Measurements from ENCODE around the gene LMTK3. TPM values are rescaled to one million over a fixed set of nuclear protein-coding genes. Genes with fewer than 3 reads are reported as not detected.
"Not testable (repeated sequence)": the region's sequence is repeated elsewhere in the genome, so short reads cannot be mapped to it uniquely, and the experiment has no call there.

LMTK3 gene
- polyA plus RNA-seq, 1 donor from 2014 or later: 8.1 TPM

DNA sequence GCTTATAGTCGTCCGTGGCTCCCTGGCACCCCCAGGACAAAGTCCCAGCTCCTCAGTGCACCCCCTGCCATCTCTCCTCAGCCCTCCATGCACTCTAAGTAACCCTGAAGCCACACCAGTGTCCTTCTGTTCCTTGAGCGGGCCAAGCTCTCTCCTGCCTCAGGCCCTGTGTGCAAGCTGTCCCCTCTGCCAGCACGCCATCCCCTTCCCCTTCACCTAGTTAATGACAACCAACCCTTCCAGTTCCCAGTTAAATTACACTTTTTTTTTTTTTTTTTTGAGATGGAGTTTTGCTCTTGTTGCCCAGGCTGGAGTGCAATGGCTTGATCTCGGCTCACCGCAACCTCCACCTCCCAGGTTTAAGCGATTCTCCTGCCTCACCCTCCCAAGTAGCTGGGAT is 23.2 kb downstream of the LMTK3 start:
- not testable (repeated sequence) for H3K79me2 ChIP-seq (replicated peaks; ENCODE audit: insufficient read depth, low read length); H3F3A ChIP-seq (ENCODE audit: insufficient read depth, low read length, poor library complexity, severe bottlenecking); H3K4me3 ChIP-seq (ENCODE audit: low read length); H3K27ac ChIP-seq (ENCODE audit: low read length); H3K27me3 ChIP-seq (ENCODE audit: insufficient read depth, low read depth, low read length); H3K4me2 ChIP-seq (ENCODE audit: low read length); H3K36me3 ChIP-seq (ENCODE audit: insufficient read depth, low read length); H2AFZ ChIP-seq (ENCODE audit: low read depth, low read length); H3K9me3 ChIP-seq (ENCODE audit: low read length); H3K9me2 ChIP-seq (ENCODE audit: insufficient read depth, low read length); H4K20me1 ChIP-seq (ENCODE audit: insufficient read depth); H3K9ac ChIP-seq (ENCODE audit: low read length)

DNA sequence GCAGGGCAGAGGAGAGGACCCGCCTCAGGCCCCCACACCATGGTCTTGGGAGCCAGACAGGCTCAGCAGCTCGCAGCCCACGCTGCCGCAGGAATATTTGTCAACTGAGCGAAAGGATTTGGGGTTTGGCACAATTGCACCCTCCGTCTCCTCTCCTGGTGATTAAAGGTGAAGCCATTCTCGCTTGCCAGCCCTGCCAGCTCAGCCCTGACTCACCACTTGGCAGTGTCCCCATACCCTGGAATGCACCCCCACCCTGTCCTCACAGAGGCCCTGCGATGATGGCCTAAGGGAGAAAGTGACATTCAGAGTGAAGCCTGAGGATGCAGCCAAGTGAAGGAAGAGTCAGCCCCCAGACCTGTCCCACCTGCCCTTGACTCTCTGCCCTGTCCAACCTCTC is 23.7 kb downstream of the LMTK3 start:
- TF ChIP-seq TAF1 (IDR thresholded peaks at IDR 0.05; ENCODE audit: low read depth) (no peak), EZH2 (IDR thresholded peaks at IDR 0.05; ENCODE audit: borderline replicate concordance, insufficient read depth, low read length, poor library complexity, severe bottlenecking) (no peak), MXI1 (conservative IDR thresholded peaks at IDR 0.05; ENCODE audit: poor library complexity, severe bottlenecking) (no peak), POLR2AphosphoS5 (IDR thresholded peaks at IDR 0.05) (no peak), RAD21 (conservative IDR thresholded peaks at IDR 0.05) (no peak), SMC3 (conservative IDR thresholded peaks at IDR 0.05; ENCODE audit: poor library complexity) (no peak), EP300 (conservative IDR thresholded peaks at IDR 0.05; ENCODE audit: poor library complexity, severe bottlenecking) (no peak)
- TF ChIP-seq, protein P1, sequence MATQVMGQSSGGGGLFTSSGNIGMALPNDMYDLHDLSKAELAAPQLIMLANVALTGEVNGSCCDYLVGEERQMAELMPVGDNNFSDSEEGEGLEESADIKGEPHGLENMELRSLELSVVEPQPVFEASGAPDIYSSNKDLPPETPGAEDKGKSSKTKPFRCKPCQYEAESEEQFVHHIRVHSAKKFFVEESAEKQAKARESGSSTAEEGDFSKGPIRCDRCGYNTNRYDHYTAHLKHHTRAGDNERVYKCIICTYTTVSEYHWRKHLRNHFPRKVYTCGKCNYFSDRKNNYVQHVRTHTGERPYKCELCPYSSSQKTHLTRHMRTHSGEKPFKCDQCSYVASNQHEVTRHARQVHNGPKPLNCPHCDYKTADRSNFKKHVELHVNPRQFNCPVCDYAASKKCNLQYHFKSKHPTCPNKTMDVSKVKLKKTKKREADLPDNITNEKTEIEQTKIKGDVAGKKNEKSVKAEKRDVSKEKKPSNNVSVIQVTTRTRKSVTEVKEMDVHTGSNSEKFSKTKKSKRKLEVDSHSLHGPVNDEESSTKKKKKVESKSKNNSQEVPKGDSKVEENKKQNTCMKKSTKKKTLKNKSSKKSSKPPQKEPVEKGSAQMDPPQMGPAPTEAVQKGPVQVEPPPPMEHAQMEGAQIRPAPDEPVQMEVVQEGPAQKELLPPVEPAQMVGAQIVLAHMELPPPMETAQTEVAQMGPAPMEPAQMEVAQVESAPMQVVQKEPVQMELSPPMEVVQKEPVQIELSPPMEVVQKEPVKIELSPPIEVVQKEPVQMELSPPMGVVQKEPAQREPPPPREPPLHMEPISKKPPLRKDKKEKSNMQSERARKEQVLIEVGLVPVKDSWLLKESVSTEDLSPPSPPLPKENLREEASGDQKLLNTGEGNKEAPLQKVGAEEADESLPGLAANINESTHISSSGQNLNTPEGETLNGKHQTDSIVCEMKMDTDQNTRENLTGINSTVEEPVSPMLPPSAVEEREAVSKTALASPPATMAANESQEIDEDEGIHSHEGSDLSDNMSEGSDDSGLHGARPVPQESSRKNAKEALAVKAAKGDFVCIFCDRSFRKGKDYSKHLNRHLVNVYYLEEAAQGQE (IDR thresholded peaks at IDR 0.05; ENCODE audit: borderline replicate concordance): no peak
- TF ChIP-seq, protein P2, sequence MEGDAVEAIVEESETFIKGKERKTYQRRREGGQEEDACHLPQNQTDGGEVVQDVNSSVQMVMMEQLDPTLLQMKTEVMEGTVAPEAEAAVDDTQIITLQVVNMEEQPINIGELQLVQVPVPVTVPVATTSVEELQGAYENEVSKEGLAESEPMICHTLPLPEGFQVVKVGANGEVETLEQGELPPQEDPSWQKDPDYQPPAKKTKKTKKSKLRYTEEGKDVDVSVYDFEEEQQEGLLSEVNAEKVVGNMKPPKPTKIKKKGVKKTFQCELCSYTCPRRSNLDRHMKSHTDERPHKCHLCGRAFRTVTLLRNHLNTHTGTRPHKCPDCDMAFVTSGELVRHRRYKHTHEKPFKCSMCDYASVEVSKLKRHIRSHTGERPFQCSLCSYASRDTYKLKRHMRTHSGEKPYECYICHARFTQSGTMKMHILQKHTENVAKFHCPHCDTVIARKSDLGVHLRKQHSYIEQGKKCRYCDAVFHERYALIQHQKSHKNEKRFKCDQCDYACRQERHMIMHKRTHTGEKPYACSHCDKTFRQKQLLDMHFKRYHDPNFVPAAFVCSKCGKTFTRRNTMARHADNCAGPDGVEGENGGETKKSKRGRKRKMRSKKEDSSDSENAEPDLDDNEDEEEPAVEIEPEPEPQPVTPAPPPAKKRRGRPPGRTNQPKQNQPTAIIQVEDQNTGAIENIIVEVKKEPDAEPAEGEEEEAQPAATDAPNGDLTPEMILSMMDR (IDR thresholded peaks at IDR 0.05; ENCODE audit: poor library complexity, severe bottlenecking): no peak
- Histone ChIP-seq H3K79me2 (replicated peaks; ENCODE audit: insufficient read depth, low read length) (no peaks in the 10 kb centered on the region), H3K27ac (ENCODE audit: low read length) (no peak overlapping the region), H3K27me3 (ENCODE audit: insufficient read depth, low read depth, low read length) (no peaks in the 10 kb centered on the region), H4K20me1 (ENCODE audit: insufficient read depth) (no peaks in the 10 kb centered on the region), H3K9ac (ENCODE audit: low read length) (no peak overlapping the region), H3K9me2 (ENCODE audit: insufficient read depth, low read length) (no peaks in the 10 kb centered on the region), H3K4me2 (ENCODE audit: low read length) (no peak overlapping the region), H3F3A (ENCODE audit: insufficient read depth, low read length, poor library complexity, severe bottlenecking) (no peaks in the 10 kb centered on the region), H3K4me3 (ENCODE audit: low read length) (no peak overlapping the region), H2AFZ (ENCODE audit: low read depth, low read length) (no peak overlapping the region), H3K36me3 (ENCODE audit: insufficient read depth, low read length) (no peaks in the 10 kb centered on the region), H3K9me3 (ENCODE audit: low read length) (no peaks in the 10 kb centered on the region)

DNA sequence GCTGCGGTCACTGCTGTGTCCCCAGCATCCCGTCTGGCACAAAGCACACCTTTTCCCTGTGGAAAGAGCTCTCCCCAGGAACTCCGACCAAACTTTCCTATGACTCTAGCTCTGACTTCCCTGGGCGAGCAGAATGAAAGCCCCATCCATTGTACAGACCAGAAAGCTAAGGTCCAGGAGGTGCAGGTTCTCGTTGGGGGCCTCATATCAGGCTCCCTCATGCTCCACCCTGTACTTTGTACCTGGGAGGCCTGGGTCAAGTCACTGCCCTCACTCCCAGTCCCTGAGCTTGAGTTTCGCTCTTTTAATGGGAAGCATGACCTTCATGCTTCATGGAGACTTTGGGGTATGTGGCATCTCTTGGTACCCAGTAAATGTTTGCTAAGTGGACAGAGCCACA is 24.1 kb downstream of the LMTK3 start:
- no peak for TF ChIP-seq MXI1 (conservative IDR thresholded peaks at IDR 0.05; ENCODE audit: poor library complexity, severe bottlenecking)
- TF ChIP-seq, protein P1 (IDR thresholded peaks at IDR 0.05; ENCODE audit: borderline replicate concordance): no peak
- TF ChIP-seq TAF1 (IDR thresholded peaks at IDR 0.05; ENCODE audit: low read depth): no peak
- Histone ChIP-seq H3K36me3 (ENCODE audit: insufficient read depth, low read length) (no peaks in the 10 kb centered on the region), H3K4me2 (ENCODE audit: low read length) (no peak overlapping the region), H3K79me2 (replicated peaks; ENCODE audit: insufficient read depth, low read length) (no peaks in the 10 kb centered on the region), H3K27ac (ENCODE audit: low read length) (no peak overlapping the region), H2AFZ (ENCODE audit: low read depth, low read length) (no peak overlapping the region), H3K9me3 (ENCODE audit: low read length) (no peaks in the 10 kb centered on the region), H3F3A (ENCODE audit: insufficient read depth, low read length, poor library complexity, severe bottlenecking) (no peaks in the 10 kb centered on the region), H3K9me2 (ENCODE audit: insufficient read depth, low read length) (no peaks in the 10 kb centered on the region), H3K27me3 (ENCODE audit: insufficient read depth, low read depth, low read length) (no peaks in the 10 kb centered on the region), H3K9ac (ENCODE audit: low read length) (no peak overlapping the region), H3K4me3 (ENCODE audit: low read length) (no peak overlapping the region), H4K20me1 (ENCODE audit: insufficient read depth) (no peaks in the 10 kb centered on the region)

DNA sequence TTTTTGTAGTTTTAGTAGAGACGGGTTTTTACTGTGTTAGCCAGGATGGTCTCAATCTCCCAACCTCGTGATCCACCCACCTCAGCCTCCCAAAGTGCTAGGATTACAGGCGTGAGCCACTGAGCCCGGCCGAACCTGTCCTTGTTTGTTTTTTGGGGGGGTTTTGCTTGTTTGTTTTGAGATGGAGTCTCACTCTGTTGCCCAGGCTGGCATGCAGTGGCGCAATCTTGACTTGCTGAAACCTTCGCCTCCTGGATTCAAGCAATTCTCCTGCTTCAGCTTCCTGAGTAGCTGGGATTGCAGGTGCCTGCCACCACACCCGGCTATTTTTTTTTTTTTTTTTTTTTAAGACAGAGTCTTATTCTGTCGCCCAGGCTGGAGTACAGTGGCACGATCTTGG is 24.9 kb downstream of the LMTK3 start:
- H3K36me3 ChIP-seq (ENCODE audit: insufficient read depth, low read length); H3K4me3 ChIP-seq (ENCODE audit: low read length); H3K4me2 ChIP-seq (ENCODE audit: low read length); H3K27ac ChIP-seq (ENCODE audit: low read length); H3K79me2 ChIP-seq (replicated peaks; ENCODE audit: insufficient read depth, low read length); H2AFZ ChIP-seq (ENCODE audit: low read depth, low read length); H3K9ac ChIP-seq (ENCODE audit: low read length); H3F3A ChIP-seq (ENCODE audit: insufficient read depth, low read length, poor library complexity, severe bottlenecking); H4K20me1 ChIP-seq (ENCODE audit: insufficient read depth); H3K9me2 ChIP-seq (ENCODE audit: insufficient read depth, low read length); H3K27me3 ChIP-seq (ENCODE audit: insufficient read depth, low read depth, low read length); H3K9me3 ChIP-seq (ENCODE audit: low read length): not testable (repeated sequence)
